Measurements from ENCODE around the gene DTNB.
"Not testable (repeated sequence)": the region's sequence is repeated elsewhere in the genome, so short reads cannot be mapped to it uniquely, and the experiment has no call there.

Gene DTNB

DNA sequence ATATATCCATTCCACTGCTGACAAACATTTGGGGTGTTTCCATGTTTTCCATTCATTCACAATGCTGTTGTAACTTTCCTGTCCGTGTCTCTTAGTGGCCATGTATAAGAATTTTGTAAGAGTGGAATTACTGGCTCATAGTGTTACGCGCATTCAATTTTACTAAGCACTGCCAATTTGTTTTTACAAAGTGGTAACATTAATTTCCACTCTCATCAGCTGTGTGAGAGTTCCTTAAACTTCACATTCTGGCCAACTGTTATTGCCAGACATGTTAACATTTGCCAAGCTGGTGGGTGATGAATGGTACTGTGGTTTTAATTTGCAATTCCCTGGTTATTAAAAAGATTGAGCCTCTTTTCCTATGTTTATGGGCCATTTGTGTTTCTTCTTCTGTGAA, 134.2 kb downstream of the DTNB start:
- Histone ChIP-seq H3K27ac (ENCODE audit: low read depth, low read length) (no peak overlapping the region), H3K4me1 (ENCODE audit: insufficient read depth, low read length) (no peaks in the 10 kb centered on the region), H3K9ac (ENCODE audit: low read depth, low read length) (no peak overlapping the region), H3K36me3 (ENCODE audit: insufficient read depth, low read length) (peaks cover 7% of the 10 kb centered on the region; the same call in 1 of the 2 replicates), H3K27me3 (ENCODE audit: insufficient read depth, low read length) (no peaks in the 10 kb centered on the region), H3K4me3 (ENCODE audit: low read length) (no peak overlapping the region), H3K9me3 (ENCODE audit: insufficient read depth, low read depth, low read length) (peaks cover 11% of the 10 kb centered on the region; the same call in 1 of the 2 replicates)
- WGBS = 94% methylated on average over 3 of the region's 3 CpGs

DNA sequence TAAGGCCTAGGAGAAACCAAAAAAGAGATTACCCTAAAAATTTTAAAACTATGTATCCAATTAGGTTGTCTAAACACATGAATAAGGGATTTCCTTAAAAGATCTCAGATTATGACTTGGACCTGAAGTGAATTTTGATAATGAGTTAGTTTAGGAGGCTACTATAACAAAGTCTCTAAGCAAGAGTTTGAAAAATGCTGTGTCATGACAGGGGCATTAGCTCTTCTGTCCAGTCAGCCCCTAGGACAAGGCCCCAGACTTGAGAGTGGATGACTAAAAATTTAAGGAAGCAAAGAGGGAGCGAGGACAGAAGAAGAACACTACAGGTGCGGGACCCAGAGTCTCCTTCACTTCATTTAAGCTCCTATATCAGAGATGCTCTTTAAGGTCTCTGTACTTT, 135.9 kb downstream of the DTNB start:
- WGBS = 86% methylated on average over 2 of the region's 2 CpGs
- Histone ChIP-seq H3K4me3 (ENCODE audit: low read length) (no peak overlapping the region), H3K27ac (ENCODE audit: low read depth, low read length) (no peak overlapping the region), H3K36me3 (ENCODE audit: insufficient read depth, low read length) (peaks cover 7% of the 10 kb centered on the region; the same call in 1 of the 2 replicates), H3K9ac (ENCODE audit: low read depth, low read length) (no peak overlapping the region), H3K4me1 (ENCODE audit: insufficient read depth, low read length) (no peaks in the 10 kb centered on the region), H3K9me3 (ENCODE audit: insufficient read depth, low read depth, low read length) (peaks cover 11% of the 10 kb centered on the region; the same call in 1 of the 2 replicates), H3K27me3 (ENCODE audit: insufficient read depth, low read length) (no peaks in the 10 kb centered on the region)

DNA sequence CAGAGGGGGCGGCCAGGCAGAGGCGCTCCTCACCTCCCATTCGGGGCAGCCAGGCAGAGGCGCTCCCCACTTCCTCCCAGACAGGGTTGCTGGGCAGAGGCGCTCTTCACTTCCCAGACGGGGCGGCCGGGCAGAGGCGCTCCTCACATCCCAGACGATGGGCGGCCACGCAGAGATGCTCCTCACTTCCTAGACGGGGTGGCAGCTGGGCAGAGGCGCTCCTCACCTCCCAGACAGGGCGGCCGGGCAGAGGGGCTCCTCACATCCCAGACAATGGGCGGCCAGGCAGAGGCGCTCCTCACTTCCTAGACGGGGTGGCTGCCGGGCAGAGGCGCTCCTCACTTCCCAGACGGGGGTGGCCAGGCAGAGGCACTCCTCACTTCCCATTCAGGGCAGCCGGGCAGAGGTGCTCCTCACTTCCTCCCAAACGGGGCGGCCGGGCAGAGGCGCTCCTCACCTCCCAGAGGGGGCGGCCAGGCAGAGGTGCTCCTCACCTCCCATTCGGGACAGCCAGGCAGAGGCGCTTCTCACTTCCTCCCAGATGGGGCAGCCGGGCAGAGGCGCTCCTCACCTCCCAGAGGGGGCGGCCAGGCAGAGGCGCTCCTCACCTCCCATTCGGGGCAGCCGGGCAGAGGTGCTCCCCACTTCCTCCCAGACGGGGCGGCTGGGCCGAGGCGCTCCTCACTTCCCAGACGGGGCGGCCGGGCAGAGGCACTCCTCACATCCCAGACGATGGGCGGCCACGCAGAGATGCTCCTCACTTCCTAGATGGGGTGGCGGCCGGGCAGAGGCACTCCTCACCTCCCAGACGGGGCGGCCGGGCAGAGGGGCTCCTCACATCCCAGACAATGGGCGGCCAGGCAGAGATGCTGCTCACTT, 137.7 kb downstream of the DTNB start:
- 97% methylated on average over 52 of the region's 52 CpGs for WGBS
- H3K27me3 ChIP-seq (ENCODE audit: insufficient read depth, low read length); H3K9ac ChIP-seq (ENCODE audit: low read depth, low read length); H3K27ac ChIP-seq (ENCODE audit: low read depth, low read length); H3K4me3 ChIP-seq (ENCODE audit: low read length); H3K36me3 ChIP-seq (ENCODE audit: insufficient read depth, low read length); H3K4me1 ChIP-seq (ENCODE audit: insufficient read depth, low read length): not testable (repeated sequence)
- H3K9me3 ChIP-seq (ENCODE audit: insufficient read depth, low read depth, low read length) = peaks cover 11% of the 10 kb centered on the region; the same call in 1 of the 2 replicates

DNA sequence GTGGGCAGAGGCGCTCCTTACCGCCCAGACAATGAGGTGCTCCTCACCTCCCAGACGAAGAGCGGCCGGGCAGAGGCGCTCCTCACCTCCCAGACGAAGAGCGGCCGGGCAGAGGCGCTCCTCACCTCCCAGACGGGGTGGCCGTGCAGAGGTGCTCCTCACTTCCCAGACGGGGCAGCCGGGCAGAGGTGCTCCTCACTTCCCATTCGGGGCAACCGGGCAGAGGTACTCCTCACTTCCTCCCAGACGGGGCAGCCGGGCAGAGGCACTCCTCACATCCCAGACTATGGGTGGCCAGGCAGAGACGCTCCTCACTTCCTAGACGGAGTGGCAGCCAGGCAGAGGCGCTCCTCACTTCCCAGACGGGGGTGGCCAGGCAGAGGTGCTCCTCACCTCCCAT, 138.4 kb downstream of the DTNB start:
- not testable (repeated sequence) for H3K4me1 ChIP-seq (ENCODE audit: insufficient read depth, low read length); H3K9ac ChIP-seq (ENCODE audit: low read depth, low read length); H3K36me3 ChIP-seq (ENCODE audit: insufficient read depth, low read length); H3K4me3 ChIP-seq (ENCODE audit: low read length); H3K27ac ChIP-seq (ENCODE audit: low read depth, low read length); H3K27me3 ChIP-seq (ENCODE audit: insufficient read depth, low read length)
- peaks cover 11% of the 10 kb centered on the region; the same call in 1 of the 2 replicates for H3K9me3 ChIP-seq (ENCODE audit: insufficient read depth, low read depth, low read length)
- 95% methylated on average over 22 of the region's 22 CpGs for WGBS

GRCh38 chr2:25534455-25534854, 138.9 kb downstream of the DTNB start:
- Histone ChIP-seq H3K36me3 (ENCODE audit: insufficient read depth, low read length) (peaks cover 7% of the 10 kb centered on the region; the same call in 1 of the 2 replicates), H3K4me3 (ENCODE audit: low read length) (no peak overlapping the region), H3K4me1 (ENCODE audit: insufficient read depth, low read length) (no peaks in the 10 kb centered on the region), H3K27ac (ENCODE audit: low read depth, low read length) (no peak overlapping the region), H3K9me3 (ENCODE audit: insufficient read depth, low read depth, low read length) (peaks cover 11% of the 10 kb centered on the region; the same call in 1 of the 2 replicates), H3K9ac (ENCODE audit: low read depth, low read length) (no peak overlapping the region), H3K27me3 (ENCODE audit: insufficient read depth, low read length) (no peaks in the 10 kb centered on the region)
- 97% methylated on average over 26 of the region's 26 CpGs for WGBS

DNA sequence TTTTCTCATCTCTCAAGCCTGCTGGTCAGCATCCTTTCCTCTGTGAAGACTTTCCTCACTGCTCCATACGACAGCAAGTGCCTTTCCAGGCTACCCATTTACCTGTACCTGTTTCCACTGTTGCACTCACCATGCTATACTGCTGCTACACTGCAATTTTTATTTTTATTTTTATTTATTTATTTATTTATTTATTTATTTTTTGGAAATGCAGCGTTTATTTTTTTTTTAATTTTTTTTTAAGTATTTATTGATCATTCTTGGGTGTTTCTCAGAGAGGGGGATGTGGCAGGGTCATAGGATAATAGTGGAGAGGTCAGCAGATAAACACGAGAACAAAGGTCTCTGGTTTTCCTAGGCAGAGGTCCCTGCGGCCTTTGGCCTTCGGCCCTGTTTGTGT, 139.6 kb downstream of the DTNB start:
- 98% methylated on average over 5 of the region's 5 CpGs for WGBS

DNA sequence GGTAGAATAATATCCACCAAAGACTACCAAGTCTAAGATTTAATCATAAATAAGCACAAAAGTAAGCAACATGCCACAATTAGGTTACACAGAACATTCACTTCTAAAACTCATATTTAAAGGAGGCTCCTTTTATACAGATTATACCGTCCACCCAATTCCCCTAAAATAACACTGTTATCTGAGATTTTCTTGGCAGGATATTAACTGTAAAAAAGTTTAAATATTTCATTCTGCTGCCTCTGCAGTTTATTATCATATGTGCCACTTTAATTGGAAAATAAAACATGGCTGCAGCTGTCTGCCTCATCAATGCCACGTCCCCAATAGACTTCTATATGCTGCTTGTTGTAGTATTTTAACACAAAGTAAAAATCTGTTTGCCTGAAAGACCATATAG, 140.9 kb downstream of the DTNB start:
- Histone ChIP-seq H3K36me3 (ENCODE audit: insufficient read depth, low read length) (peaks cover 7% of the 10 kb centered on the region; the same call in 1 of the 2 replicates), H3K4me3 (ENCODE audit: low read length) (no peak overlapping the region), H3K27ac (ENCODE audit: low read depth, low read length) (no peak overlapping the region), H3K9ac (ENCODE audit: low read depth, low read length) (no peak overlapping the region), H3K4me1 (ENCODE audit: insufficient read depth, low read length) (no peaks in the 10 kb centered on the region), H3K9me3 (ENCODE audit: insufficient read depth, low read depth, low read length) (peaks cover 11% of the 10 kb centered on the region; the same call in 1 of the 2 replicates), H3K27me3 (ENCODE audit: insufficient read depth, low read length) (no peaks in the 10 kb centered on the region)
- WGBS = 83% methylated on average over 1 of the region's 2 CpGs

More for the DNA sequence above, 139.6 kb downstream of the DTNB start:
- H3K27ac ChIP-seq (ENCODE audit: low read depth, low read length); H3K4me3 ChIP-seq (ENCODE audit: low read length); H3K27me3 ChIP-seq (ENCODE audit: insufficient read depth, low read length); H3K36me3 ChIP-seq (ENCODE audit: insufficient read depth, low read length); H3K9ac ChIP-seq (ENCODE audit: low read depth, low read length); H3K4me1 ChIP-seq (ENCODE audit: insufficient read depth, low read length): not testable (repeated sequence)
- H3K9me3 ChIP-seq (ENCODE audit: insufficient read depth, low read depth, low read length) = peaks cover 11% of the 10 kb centered on the region; the same call in 1 of the 2 replicates

GRCh38 chr2:25529034-25529433, 144.3 kb downstream of the DTNB start:
- Histone ChIP-seq H3K9me3 (ENCODE audit: insufficient read depth, low read depth, low read length) (no peaks in the 10 kb centered on the region), H3K36me3 (ENCODE audit: insufficient read depth, low read length) (no peaks in the 10 kb centered on the region), H3K27ac (ENCODE audit: low read depth, low read length) (no peak overlapping the region), H3K27me3 (ENCODE audit: insufficient read depth, low read length) (no peaks in the 10 kb centered on the region), H3K4me3 (ENCODE audit: low read length) (no peak overlapping the region), H3K4me1 (ENCODE audit: insufficient read depth, low read length) (no peaks in the 10 kb centered on the region), H3K9ac (ENCODE audit: low read depth, low read length) (no peak overlapping the region)
- 98% methylated on average over 3 of the region's 3 CpGs for WGBS

GRCh38 chr2:25528173-25528572, 145.2 kb downstream of the DTNB start:
- Histone ChIP-seq H3K4me1 (ENCODE audit: insufficient read depth, low read length) (no peaks in the 10 kb centered on the region), H3K4me3 (ENCODE audit: low read length) (no peak overlapping the region), H3K27ac (ENCODE audit: low read depth, low read length) (no peak overlapping the region), H3K9ac (ENCODE audit: low read depth, low read length) (no peak overlapping the region), H3K9me3 (ENCODE audit: insufficient read depth, low read depth, low read length) (no peaks in the 10 kb centered on the region), H3K36me3 (ENCODE audit: insufficient read depth, low read length) (no peaks in the 10 kb centered on the region), H3K27me3 (ENCODE audit: insufficient read depth, low read length) (no peaks in the 10 kb centered on the region)
- 88% methylated on average over 3 of the region's 4 CpGs for WGBS

- Histone ChIP-seq H3K36me3 (ENCODE audit: insufficient read depth, low read length) (no peaks in the 10 kb centered on the region), H3K9me3 (ENCODE audit: insufficient read depth, low read depth, low read length) (no peaks in the 10 kb centered on the region), H3K4me3 (ENCODE audit: low read length) (no peak overlapping the region), H3K27ac (ENCODE audit: low read depth, low read length) (no peak overlapping the region), H3K27me3 (ENCODE audit: insufficient read depth, low read length) (no peaks in the 10 kb centered on the region), H3K9ac (ENCODE audit: low read depth, low read length) (no peak overlapping the region), H3K4me1 (ENCODE audit: insufficient read depth, low read length) (no peaks in the 10 kb centered on the region)
- WGBS = 94% methylated on average over 5 of the region's 5 CpGs
Observed at GRCh38 chr2:25524507-25524906, 148.9 kb downstream of the DTNB start.

DNA sequence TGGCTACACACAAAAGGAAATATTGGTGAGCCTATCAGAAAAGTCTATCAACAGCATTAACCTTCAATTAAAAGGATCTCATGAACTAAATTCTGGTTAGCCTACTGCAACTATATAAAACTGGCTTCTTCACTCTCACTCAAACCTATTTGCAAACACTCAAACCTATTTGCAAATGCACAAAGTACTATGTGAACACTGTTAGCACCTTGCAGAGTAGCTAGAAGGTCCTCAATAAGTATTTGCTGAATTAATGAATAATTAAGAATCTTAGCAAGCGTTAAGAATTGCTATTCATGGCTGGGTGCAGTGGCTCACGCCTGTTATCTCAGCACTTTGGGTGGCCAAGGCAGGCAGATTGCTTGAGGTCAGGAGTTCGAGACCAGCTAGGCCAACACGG, 150.3 kb downstream of the DTNB start:
- Histone ChIP-seq H3K36me3 (ENCODE audit: insufficient read depth, low read length) (no peaks in the 10 kb centered on the region), H3K9me3 (ENCODE audit: insufficient read depth, low read depth, low read length) (no peaks in the 10 kb centered on the region), H3K9ac (ENCODE audit: low read depth, low read length) (no peak overlapping the region), H3K27ac (ENCODE audit: low read depth, low read length) (no peak overlapping the region), H3K27me3 (ENCODE audit: insufficient read depth, low read length) (no peaks in the 10 kb centered on the region), H3K4me1 (ENCODE audit: insufficient read depth, low read length) (no peaks in the 10 kb centered on the region), H3K4me3 (ENCODE audit: low read length) (no peak overlapping the region)
- WGBS = 93% methylated on average over 4 of the region's 4 CpGs

Data from HUES64 (cell line).